Measurements from ENCODE around the gene MUSTN1.

DNA sequence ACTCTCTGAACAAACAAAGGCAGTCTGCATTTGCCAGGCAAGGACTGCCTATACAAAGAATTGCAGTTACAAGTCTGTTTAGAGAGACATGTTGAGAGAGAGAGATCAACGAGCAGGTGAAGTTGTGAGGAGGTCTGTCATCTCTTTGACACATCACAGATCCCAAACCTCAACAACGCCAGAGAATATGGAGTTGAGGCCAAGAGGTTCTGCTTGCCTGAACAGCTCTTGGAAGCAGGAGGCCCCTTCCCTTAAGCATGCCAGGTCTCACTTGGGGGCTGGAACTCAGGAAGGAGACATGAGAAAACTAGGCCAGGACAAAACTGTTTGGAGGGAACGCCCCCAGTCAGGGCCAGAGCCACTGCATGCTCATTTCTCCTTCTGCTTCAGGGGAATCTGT lies 22.3 kb upstream of the MUSTN1 start:
- TF ChIP-seq, protein P1, sequence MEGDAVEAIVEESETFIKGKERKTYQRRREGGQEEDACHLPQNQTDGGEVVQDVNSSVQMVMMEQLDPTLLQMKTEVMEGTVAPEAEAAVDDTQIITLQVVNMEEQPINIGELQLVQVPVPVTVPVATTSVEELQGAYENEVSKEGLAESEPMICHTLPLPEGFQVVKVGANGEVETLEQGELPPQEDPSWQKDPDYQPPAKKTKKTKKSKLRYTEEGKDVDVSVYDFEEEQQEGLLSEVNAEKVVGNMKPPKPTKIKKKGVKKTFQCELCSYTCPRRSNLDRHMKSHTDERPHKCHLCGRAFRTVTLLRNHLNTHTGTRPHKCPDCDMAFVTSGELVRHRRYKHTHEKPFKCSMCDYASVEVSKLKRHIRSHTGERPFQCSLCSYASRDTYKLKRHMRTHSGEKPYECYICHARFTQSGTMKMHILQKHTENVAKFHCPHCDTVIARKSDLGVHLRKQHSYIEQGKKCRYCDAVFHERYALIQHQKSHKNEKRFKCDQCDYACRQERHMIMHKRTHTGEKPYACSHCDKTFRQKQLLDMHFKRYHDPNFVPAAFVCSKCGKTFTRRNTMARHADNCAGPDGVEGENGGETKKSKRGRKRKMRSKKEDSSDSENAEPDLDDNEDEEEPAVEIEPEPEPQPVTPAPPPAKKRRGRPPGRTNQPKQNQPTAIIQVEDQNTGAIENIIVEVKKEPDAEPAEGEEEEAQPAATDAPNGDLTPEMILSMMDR (IDR thresholded peaks at IDR 0.05; ENCODE audit: poor library complexity) = no peak
- TF ChIP-seq EZH2 (IDR thresholded peaks at IDR 0.05; ENCODE audit: borderline replicate concordance) = no peak

Measured in hepatocyte (in vitro differentiated cells).